ENCODE results near the gene CES5A. TPM values are rescaled to one million over a fixed set of nuclear protein-coding genes. Genes with fewer than 3 reads are reported as not detected.
"Not testable (repeated sequence)": the region's sequence is repeated elsewhere in the genome, so short reads cannot be mapped to it uniquely, and the experiment has no call there.

CES5A gene
- total RNA-seq, 1 donor from 2014 or later: not detected

GRCh38 chr16:55809851-55810250 lies 65.3 kb downstream of the CES5A start:
- peaks cover 2 to 6% (median 3%) of the 10 kb centered on the region in 3 donors for H3K27me3 ChIP-seq (ENCODE audit: control insufficient read depth in 3 of 3, insufficient read depth in 3 of 3, low read length in 3 of 3)
- H3K9me3 ChIP-seq (ENCODE audit: control insufficient read depth in 3 of 3, low read length in 3 of 3): no peaks in the 10 kb centered on the region
- H3K4me3 ChIP-seq (ENCODE audit: low read length in 3 of 3): no peak overlapping the region
- no peak overlapping the region for H3K9ac ChIP-seq (ENCODE audit: low read depth in 1 of 3, low read length in 3 of 3)
- H3K27ac ChIP-seq (ENCODE audit: low read depth, low read length): no peak overlapping the region
- H3K4me1 ChIP-seq (ENCODE audit: control insufficient read depth in 3 of 3, insufficient read depth in 3 of 3, low read length in 3 of 3): no peaks in the 10 kb centered on the region
- no peaks in the 10 kb centered on the region for H3K36me3 ChIP-seq (ENCODE audit: control insufficient read depth in 3 of 3, insufficient read depth in 3 of 3, low read length in 3 of 3)

GRCh38 chr16:55809386-55809785 lies 65.8 kb downstream of the CES5A start:
- no peak overlapping the region for H3K4me3 ChIP-seq (ENCODE audit: low read length in 3 of 3)
- H3K4me1 ChIP-seq (ENCODE audit: control insufficient read depth in 3 of 3, insufficient read depth in 3 of 3, low read length in 3 of 3): no peaks in the 10 kb centered on the region
- H3K27ac ChIP-seq (ENCODE audit: low read depth, low read length): no peak overlapping the region
- no peaks in the 10 kb centered on the region for H3K9me3 ChIP-seq (ENCODE audit: control insufficient read depth in 3 of 3, low read length in 3 of 3)
- H3K36me3 ChIP-seq (ENCODE audit: control insufficient read depth in 3 of 3, insufficient read depth in 3 of 3, low read length in 3 of 3): no peaks in the 10 kb centered on the region
- no peak overlapping the region for H3K9ac ChIP-seq (ENCODE audit: low read depth in 1 of 3, low read length in 3 of 3)
- peaks cover 2 to 6% (median 3%) of the 10 kb centered on the region in 3 donors for H3K27me3 ChIP-seq (ENCODE audit: control insufficient read depth in 3 of 3, insufficient read depth in 3 of 3, low read length in 3 of 3)

GRCh38 chr16:55808286-55808685 lies 66.9 kb downstream of the CES5A start:
- not testable (repeated sequence) for H3K27ac ChIP-seq (ENCODE audit: low read depth, low read length); H3K36me3 ChIP-seq (ENCODE audit: control insufficient read depth in 3 of 3, insufficient read depth in 3 of 3, low read length in 3 of 3); H3K27me3 ChIP-seq (ENCODE audit: control insufficient read depth in 3 of 3, insufficient read depth in 3 of 3, low read length in 3 of 3); H3K9ac ChIP-seq (ENCODE audit: low read depth in 1 of 3, low read length in 3 of 3); H3K4me3 ChIP-seq (ENCODE audit: low read length in 3 of 3); H3K9me3 ChIP-seq (ENCODE audit: control insufficient read depth in 3 of 3, low read length in 3 of 3); H3K4me1 ChIP-seq (ENCODE audit: control insufficient read depth in 3 of 3, insufficient read depth in 3 of 3, low read length in 3 of 3)

- not testable (repeated sequence) for H3K4me3 ChIP-seq (ENCODE audit: low read length in 3 of 3); H3K4me1 ChIP-seq (ENCODE audit: control insufficient read depth in 3 of 3, insufficient read depth in 3 of 3, low read length in 3 of 3); H3K9me3 ChIP-seq (ENCODE audit: control insufficient read depth in 3 of 3, low read length in 3 of 3); H3K36me3 ChIP-seq (ENCODE audit: control insufficient read depth in 3 of 3, insufficient read depth in 3 of 3, low read length in 3 of 3); H3K27ac ChIP-seq (ENCODE audit: low read depth, low read length); H3K9ac ChIP-seq (ENCODE audit: low read depth in 1 of 3, low read length in 3 of 3); H3K27me3 ChIP-seq (ENCODE audit: control insufficient read depth in 3 of 3, insufficient read depth in 3 of 3, low read length in 3 of 3)
Measured at GRCh38 chr16:55805104-55805503, 70.1 kb downstream of the CES5A start.

GRCh38 chr16:55803681-55804080 lies 71.5 kb downstream of the CES5A start:
- not testable (repeated sequence) for H3K9ac ChIP-seq (ENCODE audit: low read depth in 1 of 3, low read length in 3 of 3); H3K36me3 ChIP-seq (ENCODE audit: control insufficient read depth in 3 of 3, insufficient read depth in 3 of 3, low read length in 3 of 3); H3K4me3 ChIP-seq (ENCODE audit: low read length in 3 of 3); H3K27ac ChIP-seq (ENCODE audit: low read depth, low read length); H3K4me1 ChIP-seq (ENCODE audit: control insufficient read depth in 3 of 3, insufficient read depth in 3 of 3, low read length in 3 of 3); H3K9me3 ChIP-seq (ENCODE audit: control insufficient read depth in 3 of 3, low read length in 3 of 3); H3K27me3 ChIP-seq (ENCODE audit: control insufficient read depth in 3 of 3, insufficient read depth in 3 of 3, low read length in 3 of 3)

Other genes with a start within 250 kb of the CES5A start
- 1.0 TPM for gene SLC6A2, start 219.4 kb downstream of the CES5A start, total RNA-seq
- gene CES1, start 42.3 kb downstream of the CES5A start, total RNA-seq: 1.0 TPM

Measured in skeletal muscle tissue (tissue), 4 donors.